Astrocyte of the cerebellum (primary cell): ENCODE measurements around the gene CCPG1.

ENCODE experiments used
- DNase-seq: peaks from one replicate; pipeline ENCODE4 v3.0.0-alpha.2; 2011; ENCODE audit warnings: low read depth
- H3K4me3 ChIP-seq: 2 replicates; pipeline ENCODE4 v1.5.1; 2011; ENCODE audit warnings: mild to moderate bottlenecking, low read depth, low read length, moderate library complexity
- in situ Hi-C: cut with HindIII; loops from 2 replicates; pipeline ENCODE4 v1.10.0; 2017; ENCODE audit warnings: low sequenced_read_pairs
- TF ChIP-seq, protein P1 (sequence below): IDR thresholded peaks from 2 replicates; pipeline ENCODE4 v1.5.1; 2012; ENCODE audit warnings: low read length, low read depth, moderate library complexity, mild to moderate bottlenecking; ENCODE audit errors: missing control alignments

Gene CCPG1

DNA sequence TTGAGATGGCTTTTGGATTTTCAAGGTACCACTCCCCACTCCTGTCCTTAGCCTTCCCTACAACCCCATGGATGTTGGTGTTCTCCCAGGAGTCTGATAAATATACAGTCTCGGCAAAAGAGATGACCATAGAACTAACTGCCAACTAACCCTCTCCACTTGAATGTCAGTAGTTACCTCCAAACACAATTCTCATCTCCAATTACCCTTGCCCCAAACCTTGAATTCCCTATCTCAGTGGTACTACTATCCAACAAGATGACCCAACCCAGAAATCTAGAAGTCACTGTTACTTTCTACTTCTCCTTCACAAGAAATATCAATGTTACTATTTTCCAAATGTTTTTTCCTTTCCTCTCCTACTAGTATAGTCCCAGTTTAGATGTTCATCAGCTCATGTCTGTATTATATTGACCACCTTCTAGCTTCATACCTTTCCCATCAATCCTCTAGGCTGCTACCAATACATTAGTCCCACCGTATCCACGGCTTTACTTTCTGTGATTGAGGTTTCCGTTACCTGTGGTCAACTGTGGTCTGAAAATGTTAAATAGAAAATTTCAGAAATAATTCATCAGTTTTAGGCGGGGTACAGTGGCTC, 51.1 kb downstream of the CCPG1 start:
- TF ChIP-seq, protein P1, sequence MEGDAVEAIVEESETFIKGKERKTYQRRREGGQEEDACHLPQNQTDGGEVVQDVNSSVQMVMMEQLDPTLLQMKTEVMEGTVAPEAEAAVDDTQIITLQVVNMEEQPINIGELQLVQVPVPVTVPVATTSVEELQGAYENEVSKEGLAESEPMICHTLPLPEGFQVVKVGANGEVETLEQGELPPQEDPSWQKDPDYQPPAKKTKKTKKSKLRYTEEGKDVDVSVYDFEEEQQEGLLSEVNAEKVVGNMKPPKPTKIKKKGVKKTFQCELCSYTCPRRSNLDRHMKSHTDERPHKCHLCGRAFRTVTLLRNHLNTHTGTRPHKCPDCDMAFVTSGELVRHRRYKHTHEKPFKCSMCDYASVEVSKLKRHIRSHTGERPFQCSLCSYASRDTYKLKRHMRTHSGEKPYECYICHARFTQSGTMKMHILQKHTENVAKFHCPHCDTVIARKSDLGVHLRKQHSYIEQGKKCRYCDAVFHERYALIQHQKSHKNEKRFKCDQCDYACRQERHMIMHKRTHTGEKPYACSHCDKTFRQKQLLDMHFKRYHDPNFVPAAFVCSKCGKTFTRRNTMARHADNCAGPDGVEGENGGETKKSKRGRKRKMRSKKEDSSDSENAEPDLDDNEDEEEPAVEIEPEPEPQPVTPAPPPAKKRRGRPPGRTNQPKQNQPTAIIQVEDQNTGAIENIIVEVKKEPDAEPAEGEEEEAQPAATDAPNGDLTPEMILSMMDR, result no peak
- in situ Hi-C loops, result no loop called here
- H3K4me3 ChIP-seq, result no peak overlapping the region
- DNase-seq, result no peak

DNA sequence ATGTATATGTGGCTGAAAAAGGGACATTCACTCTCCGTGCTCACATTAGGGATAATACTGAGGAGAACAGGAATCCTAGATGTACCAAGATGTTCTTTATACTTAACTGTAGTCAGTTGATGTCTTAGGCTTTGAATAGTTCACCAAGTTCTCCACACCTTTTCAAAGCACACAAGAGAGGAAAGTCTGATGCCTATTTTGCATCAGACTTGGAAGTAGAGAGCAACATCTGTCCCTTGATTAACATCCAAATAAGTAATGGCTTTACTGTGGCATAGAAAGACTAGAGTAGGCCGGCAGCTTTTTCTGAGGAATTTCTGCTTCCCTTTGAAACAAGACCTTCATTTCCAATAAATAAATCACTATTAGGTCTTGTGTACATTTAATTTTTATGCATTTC, 55.1 kb downstream of the CCPG1 start:
- no peak overlapping the region for H3K4me3 ChIP-seq
- in situ Hi-C loops, result no loop called here
- no peak for DNase-seq
- TF ChIP-seq, protein P1, result no peak

DNA sequence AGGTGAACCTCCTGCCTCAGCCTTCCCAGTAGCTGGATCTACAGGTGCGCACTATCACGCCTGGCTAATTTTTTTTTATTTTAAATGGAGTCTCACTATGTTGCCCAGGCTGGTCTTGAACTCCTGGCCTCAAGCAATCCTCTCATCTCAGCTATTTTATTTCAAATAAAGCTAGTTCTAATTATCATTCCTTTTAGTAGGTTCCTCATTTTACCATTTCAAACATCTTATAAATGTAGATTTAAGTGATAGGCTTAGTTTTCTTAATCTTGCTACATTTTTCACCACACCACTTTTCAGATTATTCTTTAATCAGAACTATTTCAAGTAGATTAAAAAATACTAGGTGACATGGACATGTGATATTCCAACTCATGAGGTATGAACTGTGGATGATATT, 58.9 kb downstream of the CCPG1 start:
- TF ChIP-seq, protein P1, result no peak

DNA sequence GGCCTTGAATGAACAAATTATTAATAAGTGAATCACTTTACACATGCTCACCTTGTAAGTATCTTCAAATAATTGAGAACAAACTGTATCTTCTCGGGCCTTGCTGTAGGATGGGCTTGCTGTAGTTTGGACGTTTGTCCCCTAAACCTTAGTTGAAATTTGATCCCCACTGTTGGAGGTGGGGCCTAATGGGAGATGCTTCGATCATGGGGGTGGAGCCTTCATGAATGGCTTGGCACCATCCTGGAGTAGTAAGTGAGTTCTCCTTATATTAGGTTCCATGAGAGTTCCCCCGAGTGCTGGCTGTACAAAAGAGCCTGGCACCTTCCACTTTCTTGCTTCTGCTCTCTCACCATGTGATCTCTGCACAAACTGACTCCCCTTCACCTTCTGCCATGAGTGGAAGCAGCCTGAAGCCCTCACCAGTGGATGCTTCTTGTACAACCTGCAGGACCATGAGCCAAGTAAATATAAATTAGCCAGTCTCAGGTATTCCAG, 59.8 kb downstream of the CCPG1 start:
- in situ Hi-C loops, result no loop called here
- no peak overlapping the region for H3K4me3 ChIP-seq
- TF ChIP-seq, protein P1, result no peak
- DNase-seq, result no peak

More for the DNA sequence above, 58.9 kb downstream of the CCPG1 start:
- in situ Hi-C loops, result no loop called here
- DNase-seq, result no peak
- no peak overlapping the region for H3K4me3 ChIP-seq

DNA sequence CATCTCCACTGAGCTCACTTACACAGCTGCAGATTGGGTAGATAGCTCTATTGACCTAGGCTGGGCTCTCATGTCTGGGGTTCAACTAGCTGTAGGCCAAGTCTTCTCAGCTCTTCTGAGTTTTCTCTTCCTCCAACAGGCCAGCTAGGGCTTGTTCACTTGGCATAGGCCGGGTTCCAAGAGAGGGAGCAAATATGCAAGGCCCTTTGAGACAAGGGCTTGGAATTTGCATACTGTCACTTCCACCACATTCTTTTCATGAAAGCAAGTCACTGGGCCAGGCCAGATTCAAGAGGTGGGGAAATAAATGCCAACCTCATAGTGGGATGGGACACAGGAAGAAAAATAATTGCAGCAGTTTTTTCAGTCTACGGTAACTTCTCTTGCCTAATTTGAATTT, 64.0 kb downstream of the CCPG1 start:
- TF ChIP-seq, protein P1, result no peak
- no peak for DNase-seq
- in situ Hi-C loops, result no loop called here
- no peak overlapping the region for H3K4me3 ChIP-seq

DNA sequence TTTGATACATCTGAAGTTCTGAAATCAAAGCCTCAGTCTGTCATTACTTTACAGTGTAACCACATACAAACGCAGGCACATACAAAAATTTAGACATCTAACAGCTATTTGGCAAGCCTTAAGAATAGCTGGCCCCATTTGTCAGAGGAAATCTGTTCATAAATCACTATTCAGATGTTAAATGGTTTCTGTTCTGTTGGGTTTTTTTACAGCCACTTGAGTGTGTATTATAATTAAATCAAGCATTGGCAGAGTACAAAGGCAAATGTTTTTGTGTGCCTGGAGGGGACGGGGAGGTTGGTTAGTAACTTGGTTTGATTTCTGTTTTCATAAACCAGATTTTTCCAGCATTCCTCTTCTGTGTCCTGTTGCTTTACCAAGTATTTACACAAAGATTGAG, 65.0 kb downstream of the CCPG1 start:
- H3K4me3 ChIP-seq, result no peak overlapping the region
- DNase-seq, result no peak
- TF ChIP-seq, protein P1, result no peak
- in situ Hi-C loops, result no loop called here
